Endothelial cell of umbilical vein (primary cell): Measurements from ENCODE around the gene SERPIND1. TPM values are rescaled to one million over a fixed set of nuclear protein-coding genes. Genes with fewer than 3 reads are reported as not detected.
"Not testable (repeated sequence)": the region's sequence is repeated elsewhere in the genome, so short reads cannot be mapped to it uniquely, and the experiment has no call there.

Source experiments
- BruUV-seq: library from RNA; stranded (reverse); fragments of 400-500 nt; replicated peaks from 2 replicates; lab custom pipeline; 2021; lab: Mats Ljungman, UMichigan
- CTCF ChIA-PET: fragments of 300-600, 350-600 bp; sonication (Branson Sonifier 250); formaldehyde crosslinking; loops from one replicate; lab custom pipeline; 2021; ENCODE audit warnings: antibody characterized with exemption, inconsistent platforms; lab: Charles Lee
- POLR2A ChIA-PET: fragments of 300-600, 350-600 bp; sonication (Branson Sonifier 250); formaldehyde crosslinking; loops from one replicate; lab custom pipeline; 2021; ENCODE audit warnings: antibody characterized with exemption, inconsistent platforms; lab: Charles Lee
- DNase-seq: peaks from one replicate; pipeline ENCODE4 v3.0.0-alpha.2; 2011; ENCODE audit warnings: low read depth, low spot score
- FAIRE-seq: peaks from 2 replicates; lab custom pipeline; 2011; peaks lifted over from hg19 to GRCh38; lab: Jason Lieb, UNC
- H2AFZ ChIP-seq: 2 replicates; pipeline ENCODE4 v1.6.0; 2012; ENCODE audit warnings: low read depth, low read length, control low read depth, inconsistent platforms
- H3K27ac ChIP-seq: 2 replicates; pipeline ENCODE4 v1.5.1; 2011; ENCODE audit warnings: low read depth, mild to moderate bottlenecking, control low read depth, low read length, moderate library complexity; ENCODE audit not compliant: insufficient read depth
- H3K27me3 ChIP-seq, 2 experiments: 2 replicates each; pipeline versions ENCODE4 v1.6.0 to v1.6.1; 2011; ENCODE audit warnings: low read length in 2 of 2, mixed read lengths in 1 of 2; ENCODE audit not compliant: control insufficient read depth in 2 of 2, insufficient read depth in 2 of 2
- H3K36me3 ChIP-seq, 2 experiments: 2 replicates in 1 of 2; 3 replicates in 1 of 2; pipeline ENCODE4 v1.5.1; 2011; ENCODE audit warnings: low read length in 2 of 2, mild to moderate bottlenecking in 1 of 2, moderate library complexity in 1 of 2; ENCODE audit not compliant: control insufficient read depth in 2 of 2, insufficient read depth in 2 of 2; ENCODE audit errors: extremely low read depth in 1 of 2
- H3K4me1 ChIP-seq: 3 replicates; pipeline ENCODE4 v1.5.1; 2011; ENCODE audit warnings: mild to moderate bottlenecking, low read length; ENCODE audit not compliant: control insufficient read depth, insufficient read depth; ENCODE audit errors: extremely low read depth
- H3K4me2 ChIP-seq: 2 replicates; pipeline ENCODE4 v1.6.1; 2011; ENCODE audit warnings: low read length, control low read depth, mixed read lengths; ENCODE audit not compliant: insufficient read depth
- H3K4me3 ChIP-seq, 3 experiments: fragments of 200-600 bp in 1 of 3; sonication (generic), shearing (Covaris generic) in 1 of 3; replicated peaks in 1 of 3; 2 replicates each; pipeline ENCODE4 v1.5.1; 2011 to 2016; ENCODE audit warnings: control low read depth in 3 of 3, low read length in 3 of 3, mild to moderate bottlenecking in 2 of 3, inconsistent platforms in 1 of 3, low read depth in 1 of 3, moderate library complexity in 1 of 3; ENCODE audit not compliant: insufficient read depth in 1 of 3
- H3K79me2 ChIP-seq: 2 replicates; pipeline ENCODE4 v1.6.0; 2012; ENCODE audit warnings: low read length, inconsistent platforms; ENCODE audit not compliant: control insufficient read depth, insufficient read depth
- H3K9ac ChIP-seq: replicated peaks from 2 replicates; pipeline ENCODE3; 2011; ENCODE audit warnings: low read length, control low read depth; ENCODE audit not compliant: insufficient read depth; ENCODE audit errors: extremely low read depth
- H3K9me1 ChIP-seq: replicated peaks from 3 replicates; pipeline ENCODE4 v1.6.0; 2011; ENCODE audit warnings: mild to moderate bottlenecking, low read length; ENCODE audit not compliant: control insufficient read depth, insufficient read depth; ENCODE audit errors: extremely low read depth
- H3K9me3 ChIP-seq: replicated peaks from 2 replicates; pipeline ENCODE4 v1.5.1; 2012; ENCODE audit warnings: low read length, inconsistent platforms; ENCODE audit not compliant: control insufficient read depth, insufficient read depth
- H4K20me1 ChIP-seq: replicated peaks from 2 replicates; pipeline ENCODE3; 2011; ENCODE audit warnings: mild to moderate bottlenecking, low read length; ENCODE audit not compliant: control insufficient read depth, insufficient read depth; ENCODE audit errors: extremely low read depth
- CTCF ChIP-seq, 2 donors: IDR thresholded peaks; 1 replicate in 1 of 2; 2 replicates in 1 of 2; pipeline ENCODE4 v1.5.1; 2011; ENCODE audit warnings: low read length in 2 of 2, mild to moderate bottlenecking in 2 of 2, moderate library complexity in 2 of 2, control low read depth in 1 of 2, inconsistent platforms in 1 of 2, low read depth in 1 of 2; ENCODE audit not compliant: insufficient read depth in 1 of 2; ENCODE audit errors: extremely low read depth in 1 of 2
- EZH2 ChIP-seq: IDR thresholded peaks from 2 replicates; pipeline ENCODE4 v1.6.1; 2012; ENCODE audit warnings: borderline replicate concordance, low read depth, mild to moderate bottlenecking, moderate library complexity, low read length, inconsistent platforms; ENCODE audit not compliant: severe bottlenecking
- FOS ChIP-seq: IDR thresholded peaks from 2 replicates; pipeline ENCODE4 v1.6.1; 2011; ENCODE audit warnings: mild to moderate bottlenecking, low read length, moderate library complexity, borderline replicate concordance; ENCODE audit not compliant: insufficient read depth
- GATA2 ChIP-seq: IDR thresholded peaks from 2 replicates; pipeline ENCODE4 v1.7.0; 2011; ENCODE audit warnings: low read depth, mild to moderate bottlenecking, moderate library complexity, mixed read lengths, low read length; ENCODE audit not compliant: insufficient read length, insufficient read depth
- JUN ChIP-seq: IDR thresholded peaks from 2 replicates; pipeline ENCODE4 v1.6.1; 2011; ENCODE audit warnings: borderline replicate concordance, low read depth; ENCODE audit not compliant: insufficient read length, insufficient read depth
- MAX ChIP-seq: IDR thresholded peaks from 2 replicates; pipeline ENCODE4 v1.6.1; 2011; ENCODE audit not compliant: insufficient read depth, insufficient read length
- MYC ChIP-seq: IDR thresholded peaks from one replicate; pipeline ENCODE4 v1.6.1; 2011; ENCODE audit warnings: mild to moderate bottlenecking, low read depth, low read length
- POLR2A ChIP-seq: IDR thresholded peaks from 2 replicates; pipeline ENCODE4 v1.6.1; 2012; ENCODE audit warnings: low read depth, mild to moderate bottlenecking, control low read depth, low read length
- POLR2AphosphoS5 ChIP-seq: IDR thresholded peaks from 2 replicates; pipeline ENCODE4 v1.6.1; 2012; ENCODE audit warnings: low read depth, mild to moderate bottlenecking, control low read depth, low read length, moderate library complexity; ENCODE audit not compliant: insufficient read depth
- dilution Hi-C: fragments of 300-500 bp; cut with MboI; formaldehyde crosslinking; loops from one replicate; pipeline ENCODE4 v1.15.0; 2019; ENCODE audit warnings: low sequenced_read_pairs; ENCODE audit not compliant: extremely low pct_ligation_motif_present
- intact Hi-C: fragments of 100-400 bp; cut with micrococcal nuclease; formaldehyde crosslinking; loops from one replicate; pipeline ENCODE4 v1.10.0; 2022
- polyA plus RNA-seq, 4 experiments: library from polyadenylated mRNA; depleted of rRNA in 3 of 4; stranded (reverse) in 3 of 4; unstranded in 1 of 4; fragments of >200 nt; gene quantifications; 2 replicates each; pipeline versions ENCODE4 v1.2.1 to v1.2.3, GENCODE V29; 2011 to 2012; ENCODE audit warnings: missing spikeins in 1 of 4
- total RNA-seq: library from RNA; stranded (reverse); gene quantifications from 2 replicates; pipeline ENCODE4 v1.2.3, GENCODE V29; 2021

Gene SERPIND1
- total and polyA plus RNA-seq, 2 donors (not counting 3 experiments of a cell fraction or from before 2014, with no cell fraction given), result 0.94 to 1.8 TPM

GRCh38 chr22:20825216-20825615 is 51.3 kb downstream of the SERPIND1 start:
- H3K79me2 ChIP-seq, H3K27me3 ChIP-seq, H3K9me3 ChIP-seq, intact Hi-C loops, H4K20me1 ChIP-seq, BruUV-seq, H3K36me3 ChIP-seq, H3K4me2 ChIP-seq, FAIRE-seq, H3K9me1 ChIP-seq, H3K4me3 ChIP-seq, DNase-seq, H3K9ac ChIP-seq, H3K27ac ChIP-seq, H3K4me1 ChIP-seq, H2AFZ ChIP-seq, POLR2A ChIA-PET, dilution Hi-C loops: not testable (repeated sequence)
- CTCF ChIA-PET, result interaction anchor here (1.7 to 1.9 kb wide), 2 partner anchors 21 to 84 kb away, joined by 3 to 7 read pairs; no protein-coding TSS in a partner anchor

GRCh38 chr22:20825624-20826023 is 51.7 kb downstream of the SERPIND1 start:
- Histone ChIP-seq H3K79me2 (no peaks in the 10 kb centered on the region), H3K27me3 (no peaks in the 10 kb centered on the region), H3K9ac (no peak overlapping the region), H3K4me2 (no peak overlapping the region), H3K4me3 (no peak overlapping the region), H4K20me1 (no peaks in the 10 kb centered on the region), H3K4me1 (no peaks in the 10 kb centered on the region), H2AFZ (no peak overlapping the region), H3K27ac (no peak overlapping the region), H3K9me3 (no peaks in the 10 kb centered on the region), H3K9me1 (no peaks in the 10 kb centered on the region), H3K36me3 (peaks cover 0 to 2% of the 10 kb centered on the region in 2 experiments)
- TF ChIP-seq MYC, result no peak
- no peak for TF ChIP-seq JUN
- TF ChIP-seq MAX, result no peak
- no peak for TF ChIP-seq POLR2AphosphoS5
- no peak for TF ChIP-seq CTCF (IDR thresholded peaks at IDR 0.05; ENCODE audit: extremely low read depth in 1 of 2, insufficient read depth in 1 of 2, low read depth in 1 of 2, low read length in 2 of 2)
- TF ChIP-seq POLR2A, result no peak
- TF ChIP-seq FOS, result no peak
- no peak for TF ChIP-seq EZH2
- no peak for TF ChIP-seq GATA2
- intact Hi-C loops (no loop called here), dilution Hi-C loops (no loop called here)
- BruUV-seq, result no TSS peak
- FAIRE-seq, result no peak
- ChIA-PET CTCF (interaction anchor here (1.7 to 1.9 kb wide), 2 partner anchors 22 to 84 kb away, joined by 3 to 7 read pairs; no protein-coding TSS in a partner anchor), POLR2A (no interaction called here)
- no peak for DNase-seq
